Loucy (cell line): ENCODE results near the gene TMBIM6.

Experiments used
- H2AFZ ChIP-seq: fragments of 200-600 bp; sonication (generic); 2 replicates; pipeline ENCODE4 v1.6.0; 2016; ENCODE audit warnings: antibody characterized with exemption, mild to moderate bottlenecking, low read length, moderate library complexity
- H3F3A ChIP-seq: fragments of 200-600 bp; 2 replicates; pipeline ENCODE4 v1.6.0; 2016; ENCODE audit warnings: antibody characterized with exemption, low read depth, mild to moderate bottlenecking
- H3K27me3 ChIP-seq: fragments of 200-600 bp; sonication (generic); 2 replicates; pipeline ENCODE4 v1.6.1; 2014; ENCODE audit warnings: low read length, mild to moderate bottlenecking; ENCODE audit not compliant: insufficient read depth, poor library complexity, severe bottlenecking
- H3K36me3 ChIP-seq: fragments of 200-600 bp; sonication (generic); 2 replicates; pipeline ENCODE4 v1.6.1; 2016; ENCODE audit warnings: low read length; ENCODE audit not compliant: insufficient read depth
- H3K4me1 ChIP-seq: fragments of 200-600 bp; sonication (generic); 2 replicates; pipeline ENCODE4 v1.5.1; 2014; ENCODE audit warnings: low read length, mild to moderate bottlenecking; ENCODE audit not compliant: insufficient read depth, poor library complexity, severe bottlenecking
- H3K4me2 ChIP-seq: fragments of 200-600 bp; sonication (generic); 2 replicates; pipeline ENCODE4 v1.6.0; 2014; ENCODE audit warnings: antibody characterized with exemption, low read length, low read depth, mild to moderate bottlenecking; ENCODE audit not compliant: poor library complexity, severe bottlenecking
- H3K4me3 ChIP-seq: fragments of 200-600 bp; sonication (generic); 2 replicates; pipeline ENCODE4 v1.5.1; 2014; ENCODE audit warnings: low read length, mild to moderate bottlenecking, mixed read lengths; ENCODE audit not compliant: poor library complexity, severe bottlenecking
- H3K79me2 ChIP-seq: fragments of 200-600 bp; sonication (generic); 2 replicates; pipeline ENCODE4 v1.6.1; 2014; ENCODE audit warnings: low read length; ENCODE audit not compliant: insufficient read depth
- H3K9ac ChIP-seq: fragments of 200-600 bp; sonication (generic); 2 replicates; pipeline ENCODE4 v1.6.0; 2014; ENCODE audit warnings: mild to moderate bottlenecking, low read depth, low read length, moderate library complexity; ENCODE audit not compliant: poor library complexity, severe bottlenecking
- H3K9me2 ChIP-seq: fragments of 200-600 bp; sonication (generic); replicated peaks from 2 replicates; pipeline ENCODE4 v1.6.1; 2016; ENCODE audit warnings: low read depth, low read length, mixed read lengths
- H3K9me3 ChIP-seq: fragments of 200-600 bp; sonication (generic); 2 replicates; pipeline ENCODE4 v1.6.1; 2014; ENCODE audit warnings: mild to moderate bottlenecking, antibody characterized with exemption, low read length, low read depth; ENCODE audit not compliant: insufficient read depth
- H4K20me1 ChIP-seq: fragments of 200-600 bp; sonication (generic); 2 replicates; pipeline ENCODE4 v1.6.0; 2014; ENCODE audit warnings: antibody characterized with exemption, low read length, mild to moderate bottlenecking; ENCODE audit not compliant: insufficient read depth, poor library complexity, severe bottlenecking
- EZH2phosphoT487 ChIP-seq: fragments of 200-600 bp; IDR thresholded peaks from 2 replicates; pipeline ENCODE4 v1.6.1; 2018; ENCODE audit warnings: antibody characterized with exemption, mild to moderate bottlenecking, moderate library complexity, borderline replicate concordance
- TF ChIP-seq, protein P1 (sequence below): fragments of 200-600 bp; sonication (generic); conservative IDR thresholded peaks from 2 replicates; pipeline ENCODE4 v1.5.1; 2014; ENCODE audit warnings: mild to moderate bottlenecking, antibody characterized with exemption, low read length

TMBIM6 gene

DNA sequence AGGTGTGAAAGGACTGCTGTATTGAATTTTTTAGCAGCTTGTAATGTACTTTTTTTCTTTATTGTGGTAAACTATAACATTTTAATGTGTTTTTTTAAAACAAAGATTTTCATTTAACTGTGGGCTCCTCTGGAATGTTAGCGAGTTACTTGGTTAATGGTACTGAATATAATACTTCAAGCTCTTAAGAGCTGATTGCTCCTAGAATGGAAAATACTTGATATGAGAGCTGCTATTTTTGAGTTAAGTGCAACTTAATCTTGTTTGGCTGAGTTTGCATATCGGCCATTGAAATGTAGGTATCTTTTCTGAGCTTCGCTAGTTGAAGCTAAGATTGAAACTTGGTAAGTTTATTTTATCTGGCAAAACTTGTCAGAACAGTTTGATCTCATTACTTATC, 7.4 kb downstream of the TMBIM6 start:
- no peak for TF ChIP-seq EZH2phosphoT487
- TF ChIP-seq, protein P1, sequence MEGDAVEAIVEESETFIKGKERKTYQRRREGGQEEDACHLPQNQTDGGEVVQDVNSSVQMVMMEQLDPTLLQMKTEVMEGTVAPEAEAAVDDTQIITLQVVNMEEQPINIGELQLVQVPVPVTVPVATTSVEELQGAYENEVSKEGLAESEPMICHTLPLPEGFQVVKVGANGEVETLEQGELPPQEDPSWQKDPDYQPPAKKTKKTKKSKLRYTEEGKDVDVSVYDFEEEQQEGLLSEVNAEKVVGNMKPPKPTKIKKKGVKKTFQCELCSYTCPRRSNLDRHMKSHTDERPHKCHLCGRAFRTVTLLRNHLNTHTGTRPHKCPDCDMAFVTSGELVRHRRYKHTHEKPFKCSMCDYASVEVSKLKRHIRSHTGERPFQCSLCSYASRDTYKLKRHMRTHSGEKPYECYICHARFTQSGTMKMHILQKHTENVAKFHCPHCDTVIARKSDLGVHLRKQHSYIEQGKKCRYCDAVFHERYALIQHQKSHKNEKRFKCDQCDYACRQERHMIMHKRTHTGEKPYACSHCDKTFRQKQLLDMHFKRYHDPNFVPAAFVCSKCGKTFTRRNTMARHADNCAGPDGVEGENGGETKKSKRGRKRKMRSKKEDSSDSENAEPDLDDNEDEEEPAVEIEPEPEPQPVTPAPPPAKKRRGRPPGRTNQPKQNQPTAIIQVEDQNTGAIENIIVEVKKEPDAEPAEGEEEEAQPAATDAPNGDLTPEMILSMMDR: no peak
- Histone ChIP-seq H3K9ac (no peak overlapping the region), H3K9me2 (no peaks in the 10 kb centered on the region), H3F3A (no peaks in the 10 kb centered on the region), H3K79me2 (peaks cover 100% of the 10 kb centered on the region), H4K20me1 (peaks cover 97% of the 10 kb centered on the region), H3K4me1 (peaks cover 50% of the 10 kb centered on the region), H3K36me3 (peaks cover 19% of the 10 kb centered on the region), H3K27me3 (no peaks in the 10 kb centered on the region), H3K9me3 (no peaks in the 10 kb centered on the region), H3K4me2 (peak overlapping the region; percentile 80), H2AFZ (no peak overlapping the region), H3K4me3 (peak overlapping the region; percentile 6)

DNA sequence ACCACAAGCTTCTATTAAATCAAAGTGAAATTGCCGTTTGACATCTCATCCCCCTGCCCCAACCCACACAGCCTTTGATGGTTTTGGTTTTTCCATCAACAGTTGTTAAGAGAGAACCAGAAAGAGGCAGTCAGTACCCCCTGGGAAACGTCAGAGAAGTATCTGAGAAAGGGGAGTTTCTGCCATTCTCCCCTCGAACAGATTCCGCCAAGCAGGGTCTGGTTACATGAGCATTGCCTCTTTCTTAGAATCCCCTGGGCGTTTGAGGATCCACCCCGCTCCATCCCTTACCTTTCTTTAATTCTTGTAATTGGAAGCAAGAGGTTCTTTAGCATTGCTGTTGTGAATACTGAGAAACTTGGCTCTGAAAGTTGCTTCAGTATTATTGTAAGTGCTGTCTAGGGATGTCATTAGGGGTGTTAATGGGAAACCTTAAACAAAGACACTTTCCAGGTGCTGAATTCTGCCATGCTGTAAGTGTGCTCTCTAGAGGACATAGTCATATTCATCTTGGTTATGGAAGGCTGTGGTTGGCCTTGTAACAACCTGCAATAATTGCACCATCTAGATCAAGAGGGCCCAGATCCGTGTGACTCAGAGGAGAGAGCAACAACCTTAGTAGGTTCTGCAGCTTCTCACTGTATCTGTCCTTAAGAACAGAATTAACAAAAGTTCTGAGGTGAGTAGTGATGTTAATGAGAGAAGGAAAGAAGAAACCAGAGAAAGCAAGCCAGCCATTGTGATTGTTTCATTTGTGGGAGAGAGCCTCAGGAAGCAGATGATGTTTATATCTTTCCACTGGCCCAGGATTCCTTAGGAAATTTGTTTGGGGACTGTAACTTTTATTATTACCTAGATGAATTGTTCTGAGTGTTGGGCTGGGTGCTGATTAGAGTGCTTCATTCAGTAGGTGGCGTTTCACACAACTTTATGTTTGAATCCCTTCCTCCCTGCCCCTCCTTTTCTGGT, 9.0 kb downstream of the TMBIM6 start:
- H3K4me2 ChIP-seq: peak overlapping the region; percentile 80
- no peak for TF ChIP-seq EZH2phosphoT487
- TF ChIP-seq, protein P1: peak; percentile 35
- H3K79me2 ChIP-seq: peaks cover 98% of the 10 kb centered on the region
- peak overlapping the region; percentile 45 for H3K4me3 ChIP-seq
- H3K9me2 ChIP-seq: no peaks in the 10 kb centered on the region
- no peaks in the 10 kb centered on the region for H3K27me3 ChIP-seq
- H3K9ac ChIP-seq: peak overlapping the region; percentile 16
- H3F3A ChIP-seq: no peaks in the 10 kb centered on the region
- peaks cover 35% of the 10 kb centered on the region for H3K36me3 ChIP-seq
- no peaks in the 10 kb centered on the region for H3K9me3 ChIP-seq
- peaks cover 35% of the 10 kb centered on the region for H3K4me1 ChIP-seq
- no peak overlapping the region for H2AFZ ChIP-seq
- H4K20me1 ChIP-seq: peaks cover 96% of the 10 kb centered on the region

DNA sequence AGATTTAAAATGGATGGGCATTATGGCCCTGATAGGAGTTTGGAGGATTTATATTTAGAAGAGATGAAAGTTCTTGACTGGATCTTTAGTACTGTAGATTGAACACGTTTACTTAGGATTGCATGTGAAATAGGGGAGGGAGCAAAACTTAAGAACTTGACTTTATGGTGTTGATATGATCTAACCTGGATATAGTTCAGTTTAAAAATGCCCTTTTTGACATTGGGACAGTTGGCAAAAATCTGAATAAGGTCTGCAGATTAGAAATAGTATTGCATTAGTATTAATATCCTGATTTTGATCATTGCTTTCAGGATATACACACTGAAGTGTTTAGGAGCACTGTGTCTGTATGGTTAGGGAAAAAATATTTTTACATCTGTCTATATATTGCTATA, 9.6 kb downstream of the TMBIM6 start:
- peaks cover 35% of the 10 kb centered on the region for H3K4me1 ChIP-seq
- H3K36me3 ChIP-seq: peaks cover 41% of the 10 kb centered on the region

More for the DNA sequence above, 9.6 kb downstream of the TMBIM6 start:
- no peaks in the 10 kb centered on the region for H3K27me3 ChIP-seq
- H4K20me1 ChIP-seq: peaks cover 92% of the 10 kb centered on the region
- no peak overlapping the region for H2AFZ ChIP-seq
- peaks cover 98% of the 10 kb centered on the region for H3K79me2 ChIP-seq
- TF ChIP-seq, protein P1: no peak; the same call in 1 of the 2 replicates
- no peak for TF ChIP-seq EZH2phosphoT487
- no peaks in the 10 kb centered on the region for H3K9me2 ChIP-seq
- H3K9me3 ChIP-seq: no peaks in the 10 kb centered on the region
- no peaks in the 10 kb centered on the region for H3F3A ChIP-seq
- H3K4me3 ChIP-seq: peak overlapping the region; percentile 45
- peak overlapping the region; percentile 80 for H3K4me2 ChIP-seq
- H3K9ac ChIP-seq: peak overlapping the region; percentile 16
